HL-60 (cell line): Measurements from ENCODE around the gene GCNT1.
"Not testable (repeated sequence)": the region's sequence is repeated elsewhere in the genome, so short reads cannot be mapped to it uniquely, and the experiment has no call there.

Source experiments
- DNase-seq, 2 experiments: peaks; one replicate each; pipeline ENCODE4 v3.0.0-alpha.2; 2010 to 2020; ENCODE audit warnings: low read depth in 1 of 2, low spot score in 1 of 2
- H3K27ac ChIP-seq: fragments of 250-450 bp; sonication (Bioruptor Pico); replicated peaks from 2 replicates; pipeline ENCODE4 v1.5.1; 2020; ENCODE audit warnings: mild to moderate bottlenecking, moderate library complexity
- H3K27me3 ChIP-seq: fragments of 250-450 bp; sonication (Bioruptor Pico); 2 replicates; pipeline ENCODE4 v1.5.1; 2021; ENCODE audit warnings: mild to moderate bottlenecking, moderate library complexity; ENCODE audit not compliant: insufficient read depth, poor library complexity, severe bottlenecking
- H3K4me3 ChIP-seq: replicated peaks from 2 replicates; pipeline ENCODE4 v1.5.1; 2011; ENCODE audit warnings: mild to moderate bottlenecking, control low read depth, low read length; ENCODE audit not compliant: insufficient read depth
- GABPA ChIP-seq: IDR thresholded peaks from 2 replicates; pipeline ENCODE4 v1.6.1; 2012; ENCODE audit warnings: low read depth
- POLR2AphosphoS5 ChIP-seq: IDR thresholded peaks from 2 replicates; pipeline ENCODE4 v1.6.1; 2012; ENCODE audit warnings: low read depth
- SPI1 ChIP-seq: IDR thresholded peaks from 2 replicates; pipeline ENCODE4 v1.6.1; 2012; ENCODE audit warnings: low read depth, mild to moderate bottlenecking, borderline replicate concordance
- TF ChIP-seq, protein P1 (sequence below): IDR thresholded peaks from one replicate; pipeline ENCODE4 v1.5.1; 2011; ENCODE audit warnings: low read length, control low read depth, inconsistent platforms; ENCODE audit not compliant: insufficient read depth
- TF ChIP-seq, protein P2 (sequence below): IDR thresholded peaks from 2 replicates; pipeline ENCODE4 v1.6.1; 2012; ENCODE audit warnings: low read depth; ENCODE audit not compliant: insufficient replicate concordance

GCNT1 gene

DNA sequence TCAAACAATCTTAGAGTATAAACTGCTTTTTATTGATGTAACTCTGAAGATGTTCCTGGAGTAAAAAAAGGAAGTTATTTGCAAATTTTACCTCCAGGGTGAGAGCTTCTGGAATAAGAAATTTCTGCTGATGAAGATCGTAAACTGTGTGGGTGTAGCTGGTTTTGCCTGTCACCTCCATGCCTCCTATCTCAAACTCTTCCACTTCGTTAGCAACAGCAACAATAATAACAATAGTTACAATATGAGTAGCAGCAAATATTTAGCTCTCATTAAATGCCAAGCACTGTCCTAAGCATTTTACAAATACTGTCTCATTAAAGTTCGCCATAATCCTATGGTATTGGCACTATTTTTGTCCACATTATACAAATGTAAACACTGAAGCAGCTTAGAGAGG, 57.9 kb downstream of the GCNT1 start:
- no peak for DNase-seq
- H3K4me3 ChIP-seq, result no peak overlapping the region
- TF ChIP-seq, protein P1, sequence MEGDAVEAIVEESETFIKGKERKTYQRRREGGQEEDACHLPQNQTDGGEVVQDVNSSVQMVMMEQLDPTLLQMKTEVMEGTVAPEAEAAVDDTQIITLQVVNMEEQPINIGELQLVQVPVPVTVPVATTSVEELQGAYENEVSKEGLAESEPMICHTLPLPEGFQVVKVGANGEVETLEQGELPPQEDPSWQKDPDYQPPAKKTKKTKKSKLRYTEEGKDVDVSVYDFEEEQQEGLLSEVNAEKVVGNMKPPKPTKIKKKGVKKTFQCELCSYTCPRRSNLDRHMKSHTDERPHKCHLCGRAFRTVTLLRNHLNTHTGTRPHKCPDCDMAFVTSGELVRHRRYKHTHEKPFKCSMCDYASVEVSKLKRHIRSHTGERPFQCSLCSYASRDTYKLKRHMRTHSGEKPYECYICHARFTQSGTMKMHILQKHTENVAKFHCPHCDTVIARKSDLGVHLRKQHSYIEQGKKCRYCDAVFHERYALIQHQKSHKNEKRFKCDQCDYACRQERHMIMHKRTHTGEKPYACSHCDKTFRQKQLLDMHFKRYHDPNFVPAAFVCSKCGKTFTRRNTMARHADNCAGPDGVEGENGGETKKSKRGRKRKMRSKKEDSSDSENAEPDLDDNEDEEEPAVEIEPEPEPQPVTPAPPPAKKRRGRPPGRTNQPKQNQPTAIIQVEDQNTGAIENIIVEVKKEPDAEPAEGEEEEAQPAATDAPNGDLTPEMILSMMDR, result no peak
- no peak overlapping the region for H3K27ac ChIP-seq
- H3K27me3 ChIP-seq, result no peaks in the 10 kb centered on the region

DNA sequence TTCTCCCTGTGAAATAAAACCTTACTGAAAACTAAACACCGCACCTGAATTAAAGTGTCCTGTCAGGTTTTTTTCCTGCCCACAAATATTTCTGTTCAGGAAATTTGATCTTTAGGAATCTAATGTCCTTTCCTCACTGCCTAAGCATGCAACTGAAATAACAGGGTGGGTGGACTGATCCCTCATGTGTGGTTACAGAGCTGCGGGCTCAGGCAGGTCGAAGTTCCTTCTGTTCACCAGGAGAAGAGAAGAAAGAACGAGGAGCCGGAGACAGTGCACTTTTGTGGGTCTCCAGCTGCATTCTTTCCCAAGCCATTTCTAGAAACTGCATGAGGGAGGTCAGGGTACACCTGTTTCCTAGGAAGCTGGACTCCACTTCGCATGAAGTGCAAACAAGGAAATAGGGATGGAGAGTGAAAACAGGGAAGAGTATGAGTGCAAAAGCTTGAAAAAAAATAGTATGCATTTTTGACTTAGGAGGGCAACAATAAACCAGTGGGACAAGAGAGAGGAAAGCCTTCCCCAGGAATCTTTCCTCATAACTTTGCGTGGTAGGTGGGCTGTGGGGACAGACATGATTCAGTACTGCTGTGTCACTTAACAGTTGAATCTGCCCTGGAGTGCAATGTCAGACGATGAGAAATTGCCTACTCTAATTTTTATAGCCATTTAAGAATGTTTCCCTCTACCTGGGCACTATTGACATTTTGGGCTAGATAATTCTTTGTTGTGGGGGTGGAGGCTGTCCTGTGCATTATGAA, 60.3 kb downstream of the GCNT1 start:
- Histone ChIP-seq H3K27me3 (no peaks in the 10 kb centered on the region), H3K4me3 (no peak overlapping the region), H3K27ac (no peak overlapping the region)
- no peak for DNase-seq
- TF ChIP-seq, protein P1, result no peak
- TF ChIP-seq, protein P2, sequence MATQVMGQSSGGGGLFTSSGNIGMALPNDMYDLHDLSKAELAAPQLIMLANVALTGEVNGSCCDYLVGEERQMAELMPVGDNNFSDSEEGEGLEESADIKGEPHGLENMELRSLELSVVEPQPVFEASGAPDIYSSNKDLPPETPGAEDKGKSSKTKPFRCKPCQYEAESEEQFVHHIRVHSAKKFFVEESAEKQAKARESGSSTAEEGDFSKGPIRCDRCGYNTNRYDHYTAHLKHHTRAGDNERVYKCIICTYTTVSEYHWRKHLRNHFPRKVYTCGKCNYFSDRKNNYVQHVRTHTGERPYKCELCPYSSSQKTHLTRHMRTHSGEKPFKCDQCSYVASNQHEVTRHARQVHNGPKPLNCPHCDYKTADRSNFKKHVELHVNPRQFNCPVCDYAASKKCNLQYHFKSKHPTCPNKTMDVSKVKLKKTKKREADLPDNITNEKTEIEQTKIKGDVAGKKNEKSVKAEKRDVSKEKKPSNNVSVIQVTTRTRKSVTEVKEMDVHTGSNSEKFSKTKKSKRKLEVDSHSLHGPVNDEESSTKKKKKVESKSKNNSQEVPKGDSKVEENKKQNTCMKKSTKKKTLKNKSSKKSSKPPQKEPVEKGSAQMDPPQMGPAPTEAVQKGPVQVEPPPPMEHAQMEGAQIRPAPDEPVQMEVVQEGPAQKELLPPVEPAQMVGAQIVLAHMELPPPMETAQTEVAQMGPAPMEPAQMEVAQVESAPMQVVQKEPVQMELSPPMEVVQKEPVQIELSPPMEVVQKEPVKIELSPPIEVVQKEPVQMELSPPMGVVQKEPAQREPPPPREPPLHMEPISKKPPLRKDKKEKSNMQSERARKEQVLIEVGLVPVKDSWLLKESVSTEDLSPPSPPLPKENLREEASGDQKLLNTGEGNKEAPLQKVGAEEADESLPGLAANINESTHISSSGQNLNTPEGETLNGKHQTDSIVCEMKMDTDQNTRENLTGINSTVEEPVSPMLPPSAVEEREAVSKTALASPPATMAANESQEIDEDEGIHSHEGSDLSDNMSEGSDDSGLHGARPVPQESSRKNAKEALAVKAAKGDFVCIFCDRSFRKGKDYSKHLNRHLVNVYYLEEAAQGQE, result no peak
- TF ChIP-seq POLR2AphosphoS5 (no peak), GABPA (no peak), SPI1 (no peak)

DNA sequence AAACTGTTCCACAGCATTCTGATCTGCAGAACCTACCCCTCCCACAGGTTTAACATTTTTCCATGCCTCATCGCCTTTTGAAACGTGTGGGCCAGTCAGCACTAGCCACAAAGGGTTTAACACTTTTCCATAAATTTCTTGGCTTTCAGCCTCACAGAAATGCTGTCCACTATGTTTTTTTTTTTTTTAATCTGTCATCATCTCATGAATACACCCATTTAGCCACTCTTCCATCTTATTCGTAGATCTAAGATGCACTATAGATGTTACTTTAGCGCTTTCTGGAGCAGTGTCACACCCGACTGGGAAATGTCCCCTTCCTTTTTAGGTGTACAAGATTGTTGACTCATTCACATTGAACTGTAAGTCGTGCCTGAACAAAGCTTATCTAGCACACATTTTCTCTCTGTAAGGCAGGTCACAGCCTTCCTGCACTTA, 62.3 kb downstream of the GCNT1 start:
- H3K27ac ChIP-seq, result no peak overlapping the region
- TF ChIP-seq, protein P1, result no peak
- TF ChIP-seq POLR2AphosphoS5 (no peak), SPI1 (no peak), GABPA (no peak)
- TF ChIP-seq, protein P2, result no peak
- no peak overlapping the region for H3K4me3 ChIP-seq
- H3K27me3 ChIP-seq, result no peaks in the 10 kb centered on the region
- no peak for DNase-seq

DNA sequence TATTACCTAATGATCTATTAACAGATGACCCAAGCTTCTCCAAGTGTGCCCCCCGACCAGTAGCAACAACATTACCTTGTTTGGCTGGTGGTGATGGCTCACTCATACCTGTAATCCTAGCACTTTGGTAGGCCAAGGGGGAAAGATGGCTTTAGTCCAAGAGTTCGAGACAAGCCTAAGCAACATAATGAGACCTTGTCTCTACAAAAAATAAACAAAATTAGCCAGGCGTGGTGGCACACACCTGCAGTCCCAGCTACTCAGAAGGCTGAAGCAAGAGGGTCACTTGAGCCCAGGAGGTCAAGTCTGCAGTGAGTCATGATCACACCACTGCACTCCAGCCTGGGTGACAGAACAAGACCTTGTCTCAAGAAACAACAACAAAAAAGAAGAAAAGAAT, 62.9 kb downstream of the GCNT1 start:
- no peak overlapping the region for H3K4me3 ChIP-seq
- TF ChIP-seq SPI1, result no peak
- TF ChIP-seq GABPA, result no peak
- TF ChIP-seq, protein P2, result no peak
- no peak for TF ChIP-seq POLR2AphosphoS5
- TF ChIP-seq, protein P1, result no peak
- DNase-seq, result no peak
- H3K27me3 ChIP-seq, result no peaks in the 10 kb centered on the region
- no peak overlapping the region for H3K27ac ChIP-seq

DNA sequence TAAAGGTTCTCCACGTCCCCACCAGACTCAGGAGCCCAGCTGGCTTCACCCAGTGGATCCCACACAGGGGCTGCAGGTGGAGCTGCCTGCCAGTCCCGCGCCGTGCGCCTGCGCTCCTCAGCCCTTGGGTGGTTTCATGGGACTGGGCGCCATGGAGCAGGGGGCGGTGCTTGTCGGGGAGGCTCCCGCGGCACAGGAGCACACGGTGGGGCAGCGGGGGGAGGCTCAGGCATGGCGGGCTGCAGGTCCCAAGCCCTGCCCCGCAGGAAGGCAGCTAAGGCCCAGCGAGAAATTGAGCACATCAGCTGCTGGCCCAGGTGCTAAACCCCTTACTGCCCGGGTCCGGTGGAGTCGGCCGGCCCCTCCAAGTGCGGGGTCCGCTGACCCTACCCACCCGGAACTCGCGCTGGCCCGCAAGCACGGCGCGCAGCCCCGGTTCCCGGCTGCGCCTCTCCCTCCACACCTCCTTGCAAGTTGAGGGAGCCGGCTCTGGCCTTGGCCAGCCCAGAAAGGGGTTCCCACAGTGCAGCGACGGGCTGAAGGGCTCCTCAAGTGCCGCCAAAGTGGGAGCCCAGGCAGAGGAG, 64.7 kb downstream of the GCNT1 start:
- not testable (repeated sequence) for H3K27me3 ChIP-seq, H3K4me3 ChIP-seq, DNase-seq, H3K27ac ChIP-seq
